Transverse colon (tissue), 4 donors: ENCODE measurements around the gene WWOX. TPM values are rescaled to one million over a fixed set of nuclear protein-coding genes. Genes with fewer than 3 reads are reported as not detected.

Experiments
- DNase-seq: peaks from one replicate; pipeline ENCODE4 v3.0.0-alpha.2; 2019
- H3K27ac ChIP-seq, 4 donors: fragments of 200-600 bp; sonication (generic); 2 replicates each; pipeline ENCODE4 v1.5.1; 2016 to 2018; ENCODE audit warnings: inconsistent platforms in 4 of 4
- H3K27me3 ChIP-seq: fragments of 200-600 bp; sonication (generic); 2 replicates; pipeline ENCODE4 v1.5.1; 2017; ENCODE audit warnings: inconsistent platforms
- H3K36me3 ChIP-seq, 4 donors: fragments of 200-600 bp; sonication (generic); 2 replicates each; pipeline ENCODE4 v1.5.1; 2017 to 2019; ENCODE audit warnings: inconsistent platforms in 4 of 4
- H3K4me1 ChIP-seq, 4 donors: fragments of 200-600 bp; sonication (generic); 2 replicates each; pipeline ENCODE4 v1.5.1; 2017 to 2020; ENCODE audit warnings: inconsistent platforms in 4 of 4
- H3K4me3 ChIP-seq, 4 donors: fragments of 200-600 bp; sonication (generic); 1 replicate in 1 of 4; 2 replicates in 3 of 4; pipeline versions ENCODE4 v1.5.1 to v1.6.1; 2017 to 2019; ENCODE audit warnings: inconsistent platforms in 4 of 4
- H3K9me3 ChIP-seq, 2 donors: fragments of 200-600 bp; sonication (generic); 2 replicates each; pipeline ENCODE4 v1.5.1; 2017 to 2019; ENCODE audit warnings: inconsistent platforms in 2 of 2
- CTCF ChIP-seq, 5 experiments: fragments of 200-600 bp in 3 of 5; fragments of 450-650 bp in 2 of 5; sonication (generic) in 3 of 5; IDR thresholded peaks; 1 replicate in 2 of 5; 2 replicates in 3 of 5; pipeline ENCODE4 v1.5.1; 2016 to 2017; ENCODE audit warnings: antibody characterized with exemption in 5 of 5, inconsistent platforms in 3 of 5, mild to moderate bottlenecking in 2 of 5, moderate library complexity in 1 of 5
- EP300 ChIP-seq: sonication (generic); formaldehyde crosslinking; IDR thresholded peaks from one replicate; pipeline ENCODE4 v1.6.1; 2017; ENCODE audit warnings: antibody characterized with exemption, low read depth
- POLR2A ChIP-seq: fragments of 450-650 bp; IDR thresholded peaks from one replicate; pipeline ENCODE4 v1.6.1; 2016; ENCODE audit warnings: antibody characterized with exemption, mild to moderate bottlenecking, moderate library complexity
- POLR2AphosphoS5 ChIP-seq, 3 donors: sonication (generic); formaldehyde crosslinking; IDR thresholded peaks; one replicate each; pipeline ENCODE4 v1.6.1; 2016; ENCODE audit warnings: antibody characterized with exemption in 3 of 3
- WGBS, 2 donors: methylation state at CpG; one replicate each; pipeline ENCODE4 v1.1.5; 2018; ENCODE audit warnings: low coverage in 1 of 2; 5-methylcytosine and 5-hydroxymethylcytosine counted together
- in situ Hi-C, 4 donors: fragments of 200-750 bp; cut with MboI; loops; one replicate each; pipeline versions ENCODE4 v1.15.0 to v1.15.1; 2017; ENCODE audit warnings: low sequenced_read_pairs in 3 of 4, low pct_ligation_motif_present in 1 of 4, low pct_unique_long_range_greater_than_20kb in 1 of 4
- intact Hi-C: fragments of 100-400 bp; cut with DNase I; formaldehyde crosslinking; loops from one replicate; pipeline ENCODE4 v1.15.1; 2023; ENCODE audit warnings: low total_unique reads
- total RNA-seq, 4 donors: library from RNA; depleted of rRNA; stranded (reverse); fragments of >200 nt; gene quantifications; one replicate each; pipeline ENCODE4 v1.1.0, GENCODE V29; 2016

The WWOX gene
- total RNA-seq, 4 donors from 2014 or later, result 11.2 to 53.8 (median 24.8) TPM

GRCh38 chr16:79041206-79041605 is 941.8 kb downstream of the WWOX start:
- 86 to 89% methylated on average over 4 to 8 of the region's 8 CpGs for WGBS, 2 donors
- intact Hi-C loops, result no loop called here
- in situ Hi-C loops, result no loop called here

GRCh38 chr16:79042141-79042540 is 942.7 kb downstream of the WWOX start:
- H3K4me1 ChIP-seq, result peaks cover 0 to 10% (median 0%) of the 10 kb centered on the region in 4 donors
- no peaks in the 10 kb centered on the region for H3K27me3 ChIP-seq
- WGBS, 2 donors, result 96 to 100% methylated on average over 1 to 2 of the region's 2 CpGs
- no peak for DNase-seq
- in situ Hi-C loops, result no loop called here
- no peak overlapping the region for H3K4me3 ChIP-seq
- H3K27ac ChIP-seq, result no peak overlapping the region
- no peak for TF ChIP-seq EP300
- TF ChIP-seq CTCF (IDR thresholded peaks at IDR 0.05), result no peak
- TF ChIP-seq POLR2A, result no peak
- TF ChIP-seq POLR2AphosphoS5 (IDR thresholded peaks at IDR 0.05), result no peak
- intact Hi-C loops, result no loop called here
- H3K9me3 ChIP-seq, result no peaks in the 10 kb centered on the region
- H3K36me3 ChIP-seq, result no peaks in the 10 kb centered on the region

More at GRCh38 chr16:79041206-79041605, 941.8 kb downstream of the WWOX start:
- H3K27ac ChIP-seq, result no peak overlapping the region
- no peak for DNase-seq
- no peak overlapping the region for H3K4me3 ChIP-seq
- H3K36me3 ChIP-seq, result no peaks in the 10 kb centered on the region
- H3K4me1 ChIP-seq, result peaks cover 0 to 10% (median 0%) of the 10 kb centered on the region in 4 donors
- H3K9me3 ChIP-seq, result no peaks in the 10 kb centered on the region
- TF ChIP-seq POLR2A (no peak), EP300 (no peak), POLR2AphosphoS5 (IDR thresholded peaks at IDR 0.05) (no peak), CTCF (IDR thresholded peaks at IDR 0.05) (no peak)
- H3K27me3 ChIP-seq, result no peaks in the 10 kb centered on the region

GRCh38 chr16:79042886-79043285 is 943.4 kb downstream of the WWOX start:
- no peaks in the 10 kb centered on the region for H3K9me3 ChIP-seq
- H3K4me3 ChIP-seq, result no peak overlapping the region
- TF ChIP-seq POLR2AphosphoS5 (IDR thresholded peaks at IDR 0.05) (no peak), EP300 (no peak), CTCF (IDR thresholded peaks at IDR 0.05) (no peak), POLR2A (no peak)
- peaks cover 0 to 6% (median 0%) of the 10 kb centered on the region in 4 donors for H3K4me1 ChIP-seq
- no peak for DNase-seq
- intact Hi-C loops, result no loop called here
- H3K36me3 ChIP-seq, result no peaks in the 10 kb centered on the region
- in situ Hi-C loops, result no loop called here
- no peaks in the 10 kb centered on the region for H3K27me3 ChIP-seq
- whole genome bisulfite sequencing, 2 donors, result 49 to 63% methylated on average over 3 of the region's 3 CpGs
- H3K27ac ChIP-seq, result no peak overlapping the region

DNA sequence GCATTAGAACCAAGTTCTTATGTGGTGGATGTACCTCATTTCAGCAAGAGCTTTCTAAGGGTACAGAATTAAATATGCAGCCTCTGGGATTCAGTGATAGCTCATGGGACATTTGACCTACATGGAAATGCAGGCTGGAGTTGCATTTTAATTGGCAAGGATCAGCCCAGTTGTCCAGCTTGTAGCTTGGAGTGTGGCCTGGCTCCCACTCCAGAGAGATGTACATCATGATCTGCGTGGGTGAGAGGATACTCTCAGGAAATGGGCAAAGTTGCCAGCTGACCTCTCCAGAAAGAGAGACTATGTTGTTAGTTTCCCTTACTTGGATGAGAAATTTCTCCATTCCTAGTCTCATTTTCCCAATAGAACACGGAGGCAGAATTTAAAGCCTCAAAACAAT is 945.7 kb downstream of the WWOX start:
- Histone ChIP-seq H3K36me3 (no peaks in the 10 kb centered on the region), H3K27me3 (no peaks in the 10 kb centered on the region), H3K4me1 (no peaks in the 10 kb centered on the region), H3K4me3 (no peak overlapping the region), H3K27ac (no peak overlapping the region), H3K9me3 (no peaks in the 10 kb centered on the region)
- in situ Hi-C loops, result no loop called here
- intact Hi-C loops, result no loop called here
- no peak for DNase-seq
- TF ChIP-seq POLR2A (no peak), EP300 (no peak), POLR2AphosphoS5 (IDR thresholded peaks at IDR 0.05) (no peak), CTCF (IDR thresholded peaks at IDR 0.05) (no peak)
- WGBS, 2 donors, result 69 to 77% methylated on average over 2 of the region's 2 CpGs
